Chondrocyte (in vitro differentiated cells): ENCODE data around the gene NPIPB2. TPM values are rescaled to one million over a fixed set of nuclear protein-coding genes. Genes with fewer than 3 reads are reported as not detected.
A peak's percentile ranks its signal among the peaks of the same experiment; 100 is the strongest.

Source experiments
- DNase-seq: peaks from one replicate; pipeline ENCODE4 v3.0.0; 2021; ENCODE audit warnings: mixed read lengths, low spot score
- H3K27ac Mint-ChIP-seq: one replicate; pipeline ENCODE4 v1.8.0; 2021; ENCODE audit warnings: mild to moderate bottlenecking, moderate library complexity, mixed read lengths; ENCODE audit not compliant: unreplicated experiment
- H3K27me3 Mint-ChIP-seq: 2 replicates; pipeline ENCODE4 v1.8.0; 2021; ENCODE audit warnings: low read depth, mixed read lengths
- H3K36me3 Mint-ChIP-seq: 2 replicates; pipeline ENCODE4 v1.8.0; 2021; ENCODE audit warnings: low read depth, mixed read lengths
- H3K4me1 Mint-ChIP-seq: 2 replicates; pipeline ENCODE4 v1.8.0; 2021; ENCODE audit warnings: low read depth, mild to moderate bottlenecking, mixed read lengths
- H3K4me3 Mint-ChIP-seq: one replicate; pipeline ENCODE4 v1.8.0; 2021; ENCODE audit warnings: mild to moderate bottlenecking, moderate library complexity, mixed read lengths; ENCODE audit not compliant: unreplicated experiment
- H3K9me3 Mint-ChIP-seq: 2 replicates; pipeline ENCODE4 v1.8.0; 2021; ENCODE audit warnings: low read depth, mixed read lengths
- CTCF ChIP-seq: fragments of 200-600 bp; sonication (generic); IDR thresholded peaks from 2 replicates; pipeline ENCODE4 v1.5.0; 2021; ENCODE audit warnings: antibody characterized with exemption, mild to moderate bottlenecking, moderate library complexity
- total RNA-seq: library from RNA; stranded (reverse); gene quantifications from 3 replicates; pipeline ENCODE4 v1.2.1, GENCODE V29; 2021

Gene NPIPB2
- total RNA-seq, 1 donor from 2014 or later: 6.2 TPM

GRCh38 chr16:11884035-11884434, 57.8 kb downstream of the NPIPB2 start:
- Mint-ChIP-seq H3K4me3 (no peak overlapping the region), H3K27me3 (no peaks in the 10 kb centered on the region), H3K27ac (no peak overlapping the region), H3K4me1 (no peaks in the 10 kb centered on the region), H3K36me3 (peaks cover 38% of the 10 kb centered on the region), H3K9me3 (no peaks in the 10 kb centered on the region)
- DNase-seq: no peak
- TF ChIP-seq CTCF: no peak

GRCh38 chr16:11880007-11880406, 61.8 kb downstream of the NPIPB2 start:
- Mint-ChIP-seq H3K9me3 (no peaks in the 10 kb centered on the region), H3K27me3 (no peaks in the 10 kb centered on the region), H3K4me3 (no peak overlapping the region), H3K36me3 (peaks cover 26% of the 10 kb centered on the region), H3K27ac (peak overlapping the region; percentile 54), H3K4me1 (peaks cover 7% of the 10 kb centered on the region)
- TF ChIP-seq CTCF: peak; percentile 49
- DNase-seq: no peak

- no peak for DNase-seq
- Mint-ChIP-seq H3K36me3 (peaks cover 28% of the 10 kb centered on the region), H3K4me3 (no peak overlapping the region), H3K27me3 (no peaks in the 10 kb centered on the region), H3K27ac (peak overlapping the region; percentile 27), H3K9me3 (no peaks in the 10 kb centered on the region), H3K4me1 (peaks cover 7% of the 10 kb centered on the region)
- TF ChIP-seq CTCF: no peak
Observed at GRCh38 chr16:11877374-11877773, 64.5 kb downstream of the NPIPB2 start.

Other genes with a start within 250 kb of the NPIPB2 start
- 34.9 to 53.1 TPM (median 39.7 TPM) in 3 replicates for gene TXNDC11, start 199.2 kb downstream of the NPIPB2 start, total RNA-seq
- gene ZC3H7A, start 144.8 kb downstream of the NPIPB2 start, total RNA-seq: 56.0 to 72.4 TPM (median 57.9 TPM) in 3 replicates
- gene RSL1D1, start 90.5 kb downstream of the NPIPB2 start, total RNA-seq: 89.6 to 97.4 TPM (median 96.0 TPM) in 3 replicates
- gene GSPT1, start 26.1 kb downstream of the NPIPB2 start, total RNA-seq: 96.1 to 103 TPM (median 99.3 TPM) in 3 replicates
- not detected in 3 replicates for gene TNFRSF17, start 23.2 kb upstream of the NPIPB2 start, total RNA-seq
- gene SNX29, start 34.7 kb upstream of the NPIPB2 start, total RNA-seq: 13.6 to 23.2 TPM (median 14.3 TPM) in 3 replicates